ENCODE data around the gene PAK2.

PAK2 gene

GRCh38 chr3:196753201-196753600, 13.5 kb downstream of the PAK2 start:
- peak in 1 of 2 experiments; percentile 25 for DNase-seq
- TF ChIP-seq GATA1 (IDR thresholded peaks at IDR 0.05; ENCODE audit: low read depth, low read length) (no peak), POLR2A (IDR thresholded peaks at IDR 0.05; ENCODE audit: low read length) (no peak)

DNA sequence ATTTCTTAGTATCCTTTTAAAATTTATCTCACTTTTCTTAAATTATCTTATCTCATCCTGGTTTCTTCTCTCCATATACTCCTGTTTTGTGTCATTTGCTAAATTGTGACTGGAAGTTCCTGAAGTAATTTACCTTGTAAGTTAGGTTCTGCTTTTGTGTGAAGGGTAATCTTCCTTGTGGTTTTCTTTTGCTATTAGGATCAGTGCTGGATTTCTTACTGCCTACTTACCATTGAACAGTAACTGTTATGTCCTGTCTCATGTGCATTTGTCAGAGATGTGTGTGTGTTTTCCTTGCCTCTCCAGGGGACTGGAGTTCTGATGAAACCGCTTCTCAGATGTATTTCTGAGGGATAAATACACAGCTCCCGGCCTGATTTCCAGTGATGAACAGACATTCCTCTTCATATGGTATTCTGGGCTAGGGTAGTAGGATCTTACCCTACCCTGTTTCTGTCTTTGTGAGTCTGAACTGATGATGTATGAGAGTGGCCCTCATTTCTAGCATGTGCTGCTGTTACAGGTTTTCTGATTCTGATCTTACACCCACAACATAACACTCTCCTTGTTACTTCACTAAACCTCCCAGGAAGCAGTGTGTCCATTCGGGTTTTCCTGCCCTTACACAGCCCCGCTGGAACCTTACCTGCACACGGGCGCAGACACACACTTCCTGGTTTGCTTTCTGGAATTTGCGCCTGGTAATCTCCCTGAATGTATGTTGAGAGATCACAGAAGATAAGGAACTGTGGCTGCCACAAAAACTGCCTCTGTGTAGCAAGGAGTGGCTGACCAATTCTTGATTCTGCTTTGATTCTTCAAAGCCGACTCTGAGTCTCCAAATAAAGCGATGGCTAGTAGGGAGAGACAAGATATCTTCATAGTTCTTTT, 14.7 kb downstream of the PAK2 start:
- TF ChIP-seq POLR2A (IDR thresholded peaks at IDR 0.05; ENCODE audit: low read length) (no peak), GATA1 (IDR thresholded peaks at IDR 0.05; ENCODE audit: low read depth, low read length) (no peak)
- peak; percentile 11 to 34 for DNase-seq

DNA sequence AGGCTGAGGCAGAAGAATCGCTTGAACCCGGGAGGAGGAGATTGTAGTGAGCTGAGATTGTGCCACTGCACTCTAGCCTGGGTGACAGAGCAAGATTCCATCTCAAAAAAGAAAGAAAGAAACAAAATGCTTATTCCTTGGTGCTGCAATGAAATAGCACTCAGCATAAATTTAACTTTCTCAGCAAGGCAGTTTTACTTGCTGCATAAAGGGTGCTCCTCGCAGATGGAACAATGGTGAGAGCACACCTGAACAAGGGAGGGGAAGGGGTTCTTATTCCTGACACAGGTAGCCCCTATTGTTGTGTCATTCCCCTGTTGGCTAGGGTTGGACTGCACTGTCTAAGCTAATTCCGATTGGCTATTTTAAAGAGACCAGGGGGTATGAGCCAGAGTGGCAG, 17.1 kb downstream of the PAK2 start:
- TF ChIP-seq POLR2A (IDR thresholded peaks at IDR 0.05; ENCODE audit: low read length) (no peak), GATA1 (IDR thresholded peaks at IDR 0.05; ENCODE audit: low read depth, low read length) (no peak)
- no peak for DNase-seq

DNA sequence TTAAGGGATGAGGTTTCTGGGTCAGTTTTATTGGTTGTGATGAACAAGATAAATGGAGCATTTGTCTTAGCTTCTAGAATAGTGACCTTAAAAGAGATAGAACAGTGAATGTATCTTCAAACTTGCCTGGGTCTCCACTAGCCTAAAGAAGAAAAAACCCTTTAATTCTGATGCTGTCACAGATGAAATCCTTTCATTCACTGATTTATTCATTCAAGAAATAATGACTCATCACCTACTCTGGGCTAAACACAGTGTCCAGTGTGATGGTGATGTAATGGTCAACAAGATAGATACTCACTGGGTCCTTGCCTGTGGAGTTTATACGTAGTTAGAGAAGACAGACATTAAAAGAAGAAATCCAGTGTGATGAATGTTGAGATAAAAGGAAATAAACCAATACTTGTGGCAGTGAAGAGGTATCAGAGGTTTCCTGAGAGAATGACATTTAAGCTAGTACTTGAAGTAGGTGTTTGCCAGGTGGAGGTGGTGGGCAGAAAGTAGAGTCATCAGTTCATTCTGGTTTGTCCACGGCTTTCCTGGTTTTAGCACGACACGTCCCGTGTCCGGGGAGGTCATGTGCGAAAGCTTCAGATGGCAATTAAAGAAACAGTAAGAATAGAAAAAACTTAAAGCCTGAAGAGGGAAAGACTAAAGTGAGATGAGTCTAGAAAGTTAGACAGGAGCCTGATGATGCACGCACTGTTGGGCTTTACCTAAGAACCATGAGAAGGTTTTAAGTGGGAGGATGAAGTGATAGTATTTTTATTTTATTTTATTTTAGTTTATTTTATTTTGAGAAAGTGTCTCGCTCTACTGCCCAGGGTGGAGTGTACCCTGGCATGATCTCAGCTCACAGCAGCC, 18.5 kb downstream of the PAK2 start:
- no peak for DNase-seq

GRCh38 chr3:196763179-196763578, 23.5 kb downstream of the PAK2 start:
- TF ChIP-seq POLR2A (IDR thresholded peaks at IDR 0.05; ENCODE audit: low read length) (no peak), GATA1 (IDR thresholded peaks at IDR 0.05; ENCODE audit: low read depth, low read length) (no peak)
- no peak for DNase-seq

More for the DNA sequence above, 18.5 kb downstream of the PAK2 start:
- TF ChIP-seq GATA1 (IDR thresholded peaks at IDR 0.05; ENCODE audit: low read depth, low read length) (no peak), POLR2A (IDR thresholded peaks at IDR 0.05; ENCODE audit: low read length) (no peak)

GRCh38 chr3:196765454-196765853, 25.8 kb downstream of the PAK2 start:
- TF ChIP-seq POLR2A (IDR thresholded peaks at IDR 0.05; ENCODE audit: low read length) (no peak), GATA1 (IDR thresholded peaks at IDR 0.05; ENCODE audit: low read depth, low read length) (no peak)
- DNase-seq = no peak

DNA sequence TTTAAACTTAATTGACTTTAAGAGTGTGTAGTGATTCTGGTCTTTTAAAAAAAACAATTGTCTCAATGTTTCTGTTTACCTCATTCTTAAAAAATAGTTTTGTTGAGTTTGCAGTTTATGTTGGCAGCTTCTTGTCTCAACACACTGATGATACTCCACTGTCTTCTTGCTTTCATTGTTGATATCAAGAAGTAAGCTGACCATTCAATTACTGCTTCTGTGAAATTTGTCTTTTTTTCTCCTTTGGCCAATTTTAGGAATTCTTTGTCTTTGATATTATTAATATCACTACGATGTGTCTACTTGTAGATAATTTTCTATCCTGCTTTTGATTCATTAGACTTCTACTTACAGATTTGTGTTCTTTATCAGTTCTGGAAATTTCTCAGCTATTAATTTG, 31.4 kb downstream of the PAK2 start:
- no peak for DNase-seq
- TF ChIP-seq GATA1 (IDR thresholded peaks at IDR 0.05; ENCODE audit: low read depth, low read length) (no peak), POLR2A (IDR thresholded peaks at IDR 0.05; ENCODE audit: low read length) (no peak)

DNA sequence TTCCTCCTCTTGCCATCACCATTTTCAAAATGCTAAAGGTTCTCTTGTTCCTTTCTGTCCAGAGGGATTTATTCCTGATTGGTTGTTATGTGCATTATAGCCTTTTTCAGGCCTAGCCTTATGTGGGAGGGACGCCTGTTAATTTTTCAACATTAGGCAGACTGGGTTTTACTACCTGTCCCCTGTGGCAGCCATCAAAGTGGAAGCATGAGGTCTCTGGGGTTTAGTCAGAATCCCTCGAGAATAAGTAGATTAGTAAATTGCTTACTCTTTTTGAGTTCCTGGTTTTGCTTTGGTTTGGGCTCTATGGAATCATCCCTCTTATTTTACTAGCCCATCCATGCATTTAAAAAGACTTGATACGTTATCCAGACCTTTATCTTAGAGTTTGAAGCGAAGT, 32.4 kb downstream of the PAK2 start:
- TF ChIP-seq POLR2A (IDR thresholded peaks at IDR 0.05; ENCODE audit: low read length) (no peak), GATA1 (IDR thresholded peaks at IDR 0.05; ENCODE audit: low read depth, low read length) (no peak)
- no peak for DNase-seq

- DNase-seq = no peak
- TF ChIP-seq GATA1 (IDR thresholded peaks at IDR 0.05; ENCODE audit: low read depth, low read length) = no peak
- no peak for TF ChIP-seq POLR2A (IDR thresholded peaks at IDR 0.05; ENCODE audit: low read length)
These were observed 33.2 kb downstream of the PAK2 start for GRCh38 chr3:196772897-196773296.

DNA sequence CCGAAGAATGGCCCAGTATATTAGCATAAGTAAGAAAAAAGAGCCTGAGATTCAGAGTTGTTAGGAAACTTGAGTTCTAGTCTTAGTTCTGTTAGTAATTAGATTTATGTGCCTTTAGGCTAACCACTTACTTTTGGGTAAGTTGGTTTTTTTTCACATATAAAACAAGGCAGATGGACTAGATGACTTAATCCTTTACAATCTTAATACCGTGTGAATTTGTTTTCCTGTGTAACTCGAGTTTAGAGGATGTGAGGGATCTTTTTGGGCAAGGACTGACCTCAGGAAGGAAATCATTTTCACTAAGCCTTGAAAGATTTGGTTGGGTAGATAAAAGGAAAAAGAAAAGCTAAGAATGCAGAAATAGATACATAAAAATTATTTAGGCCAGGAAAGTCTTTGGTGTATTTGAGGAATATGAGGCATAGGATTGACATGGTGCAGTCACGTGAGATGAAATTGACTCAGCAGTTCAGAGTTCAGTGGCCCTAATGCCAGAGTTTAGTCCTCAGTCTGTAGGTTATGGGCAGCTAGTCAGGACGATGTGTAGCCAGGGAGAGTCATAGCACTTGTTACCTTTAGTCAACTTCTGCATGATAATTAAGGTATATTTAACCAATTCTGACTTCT, 34.6 kb downstream of the PAK2 start:
- TF ChIP-seq POLR2A (IDR thresholded peaks at IDR 0.05; ENCODE audit: low read length) = no peak
- TF ChIP-seq GATA1 (IDR thresholded peaks at IDR 0.05; ENCODE audit: low read depth, low read length) = no peak
- no peak for DNase-seq

- TF ChIP-seq POLR2A (IDR thresholded peaks at IDR 0.05; ENCODE audit: low read length) = no peak
- no peak for TF ChIP-seq GATA1 (IDR thresholded peaks at IDR 0.05; ENCODE audit: low read depth, low read length)
- no peak for DNase-seq
These were observed 35.3 kb downstream of the PAK2 start for GRCh38 chr3:196774848-196775422.

- TF ChIP-seq POLR2A (IDR thresholded peaks at IDR 0.05; ENCODE audit: low read length) = no peak
- no peak for DNase-seq
These were observed 36.3 kb downstream of the PAK2 start for GRCh38 chr3:196775938-196776337.

DNA sequence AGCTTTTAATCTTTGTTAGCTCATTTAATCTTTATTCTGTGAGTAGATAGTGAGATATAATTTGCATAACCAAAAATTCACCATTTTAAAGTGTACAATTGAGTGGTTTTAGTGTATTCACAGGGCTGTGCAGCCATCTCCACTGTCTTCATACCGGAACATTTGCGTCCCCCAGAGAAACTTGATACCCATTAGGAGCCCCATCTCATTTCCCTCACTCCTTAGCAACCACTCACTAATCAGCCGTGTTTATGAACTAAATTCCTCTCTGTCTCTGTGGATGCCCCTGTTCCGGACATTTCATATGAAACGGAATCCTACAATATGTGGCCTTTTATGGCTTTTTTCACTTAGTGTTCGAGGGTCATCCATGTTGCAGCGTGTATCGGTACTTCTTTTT, 38.2 kb downstream of the PAK2 start:
- no peak for TF ChIP-seq POLR2A (IDR thresholded peaks at IDR 0.05; ENCODE audit: low read length)
- TF ChIP-seq GATA1 (IDR thresholded peaks at IDR 0.05; ENCODE audit: low read depth, low read length) = no peak
- no peak for DNase-seq

DNA sequence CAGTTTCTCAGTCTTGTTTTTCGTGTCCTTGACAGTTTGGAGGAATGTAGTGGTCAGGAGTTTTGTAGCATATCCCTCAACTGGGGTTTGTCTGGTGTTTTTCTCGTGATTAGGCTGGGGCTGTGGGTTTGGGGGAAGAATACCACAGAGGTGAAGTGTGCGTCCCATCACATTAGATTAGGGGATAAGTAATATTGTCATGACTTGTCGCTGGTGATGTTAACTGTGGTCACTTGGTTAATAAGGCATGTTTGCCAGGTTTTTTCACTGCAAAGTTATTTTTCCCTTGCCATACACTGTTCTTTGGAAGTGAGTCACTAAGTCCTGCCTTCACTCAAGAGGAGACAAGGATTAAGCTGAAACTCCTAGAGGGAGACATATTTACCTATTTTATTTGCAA, 39.1 kb downstream of the PAK2 start:
- TF ChIP-seq GATA1 (IDR thresholded peaks at IDR 0.05; ENCODE audit: low read depth, low read length) (no peak), POLR2A (IDR thresholded peaks at IDR 0.05; ENCODE audit: low read length) (no peak)
- no peak for DNase-seq
